ENCODE results near the gene FKBP1A. TPM values are rescaled to one million over a fixed set of nuclear protein-coding genes. Genes with fewer than 3 reads are reported as not detected.

FKBP1A gene
- total RNA-seq, 1 experiment from 2014 or later, result 196 TPM

GRCh38 chr20:1390581-1391403, 2.1 kb downstream of the FKBP1A start:
- Histone ChIP-seq H3K4me2 (ENCODE audit: insufficient read depth, insufficient read length, low read length) (peak overlapping the region; percentile 99), H3K79me2 (ENCODE audit: insufficient read depth, low read length) (peaks cover 47% of the 10 kb centered on the region; the same call in 1 of the 2 replicates), H4K8ac (replicated peaks; ENCODE audit: insufficient read length, low read depth, low read length) (no peak overlapping the region), H4K20me1 (ENCODE audit: control insufficient read depth, insufficient read depth, insufficient read length) (peaks cover 6% of the 10 kb centered on the region), H3K9me3 (ENCODE audit: control insufficient read depth, low read depth, low read length) (no peaks in the 10 kb centered on the region), H3K79me1 (ENCODE audit: insufficient read depth, low read depth, low read length, poor library complexity, severe bottlenecking) (peaks cover 14% of the 10 kb centered on the region), H2BK15ac (ENCODE audit: low read depth, low read length) (no peak overlapping the region), H3K56ac (ENCODE audit: insufficient read length, low read depth, low read length) (no peak overlapping the region), H3K4ac (ENCODE audit: low read depth, low read length) (no peak overlapping the region), H2AK5ac (ENCODE audit: insufficient read length, low read length) (no peak overlapping the region), H3K4me1 (ENCODE audit: insufficient read depth, low read length) (peaks cover 19% of the 10 kb centered on the region; the same call in 1 of the 2 replicates), H3K9ac (ENCODE audit: extremely low read depth, insufficient read length, low read length) (no peak overlapping the region), H3K27ac (ENCODE audit: insufficient read length, low read depth, low read length) (no peak overlapping the region), H3K23me2 (ENCODE audit: insufficient read length, low read depth, low read length, poor library complexity, severe bottlenecking) (peaks cover 13% of the 10 kb centered on the region), H3K27me3 (ENCODE audit: insufficient read depth, low read length) (no peaks in the 10 kb centered on the region; the same call in 1 of the 2 replicates), H2BK5ac (ENCODE audit: insufficient read length, low read length) (no peak overlapping the region), H2BK12ac (ENCODE audit: insufficient read length, low read depth, low read length) (no peak overlapping the region), H4K91ac (ENCODE audit: insufficient read length, low read depth, low read length) (no peak overlapping the region), H2BK120ac (ENCODE audit: low read depth, low read length, poor library complexity, severe bottlenecking) (no peak overlapping the region), H4K5ac (ENCODE audit: insufficient read length, low read depth, low read length) (no peak overlapping the region), H3T11ph (ENCODE audit: low read length) (no peak overlapping the region), H3K18ac (ENCODE audit: insufficient read length, low read depth, low read length) (no peak overlapping the region), H3K14ac (ENCODE audit: insufficient read depth, low read length) (no peak overlapping the region), H2BK20ac (ENCODE audit: low read depth, low read length, poor library complexity, severe bottlenecking) (no peak overlapping the region), H2AFZ (ENCODE audit: low read length) (no peak overlapping the region), H3K23ac (ENCODE audit: insufficient read length, low read depth, low read length) (no peak overlapping the region)
- WGBS (ENCODE audit: extremely low coverage, insufficient read length, low lambda C conversion rate), result no CpG with 5 or more reads among the region's 16 CpGs
- Mint-ChIP-seq H3K27ac (peak overlapping the region in 2 of 3 experiments; percentile 74 to 79; a peak in 4 of 7 replicates), H3K4me1 (peaks cover 32 to 40% of the 10 kb centered on the region in 2 experiments), H3K36me3 (ENCODE audit: insufficient read depth in 1 of 3, low read depth in 3 of 3) (peaks cover 3 to 5% (median 3%) of the 10 kb centered on the region in 3 experiments; a peak in 4 of 7 replicates), H3K9me3 (no peaks in the 10 kb centered on the region), H3K4me3 (peak overlapping the region; percentile 88 to 94), H3K27me3 (ENCODE audit: low read depth) (peaks cover 22% of the 10 kb centered on the region)
- no peak for DNase-seq
- TF ChIP-seq, protein P1, sequence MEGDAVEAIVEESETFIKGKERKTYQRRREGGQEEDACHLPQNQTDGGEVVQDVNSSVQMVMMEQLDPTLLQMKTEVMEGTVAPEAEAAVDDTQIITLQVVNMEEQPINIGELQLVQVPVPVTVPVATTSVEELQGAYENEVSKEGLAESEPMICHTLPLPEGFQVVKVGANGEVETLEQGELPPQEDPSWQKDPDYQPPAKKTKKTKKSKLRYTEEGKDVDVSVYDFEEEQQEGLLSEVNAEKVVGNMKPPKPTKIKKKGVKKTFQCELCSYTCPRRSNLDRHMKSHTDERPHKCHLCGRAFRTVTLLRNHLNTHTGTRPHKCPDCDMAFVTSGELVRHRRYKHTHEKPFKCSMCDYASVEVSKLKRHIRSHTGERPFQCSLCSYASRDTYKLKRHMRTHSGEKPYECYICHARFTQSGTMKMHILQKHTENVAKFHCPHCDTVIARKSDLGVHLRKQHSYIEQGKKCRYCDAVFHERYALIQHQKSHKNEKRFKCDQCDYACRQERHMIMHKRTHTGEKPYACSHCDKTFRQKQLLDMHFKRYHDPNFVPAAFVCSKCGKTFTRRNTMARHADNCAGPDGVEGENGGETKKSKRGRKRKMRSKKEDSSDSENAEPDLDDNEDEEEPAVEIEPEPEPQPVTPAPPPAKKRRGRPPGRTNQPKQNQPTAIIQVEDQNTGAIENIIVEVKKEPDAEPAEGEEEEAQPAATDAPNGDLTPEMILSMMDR (conservative IDR thresholded peaks at IDR 0.05), result no peak

Measured in H9 (cell line).